NCI-H526 treated with DMSO at 0.1 percent for 48 hours (cell line): Measurements from ENCODE around the gene RPL28.
A peak's percentile ranks its signal among the peaks of the same experiment; 100 is the strongest.

Source experiments
- DNase-seq: peaks from one replicate; lab custom pipeline; 2025; lab: John Stamatoyannopoulos, UW

RPL28 gene

GRCh38 chr19:55373306-55373992 lies 12.3 kb upstream of the RPL28 start:
- DNase-seq, result no peak

GRCh38 chr19:55373993-55374757 lies 11.6 kb upstream of the RPL28 start:
- DNase-seq, result no peak

- DNase-seq, result no peak
Measured at GRCh38 chr19:55376241-55376933, 9.3 kb upstream of the RPL28 start, which contains the start of gene TMEM190. Gene TMEM190, plus strand, starts transcription at chr19:55376826. Its CDS starts 28 bp downstream, at chr19:55376854.

- DNase-seq, result no peak
Measured at GRCh38 chr19:55377356-55378131, 8.2 kb upstream of the RPL28 start.

- no peak for DNase-seq
Measured at GRCh38 chr19:55379174-55379573, 6.6 kb upstream of the RPL28 start.

- DNase-seq, result no peak
Measured at GRCh38 chr19:55382013-55382412, 3.7 kb upstream of the RPL28 start.

- DNase-seq, result no peak
Measured at GRCh38 chr19:55382522-55383054, 3.1 kb upstream of the RPL28 start.

GRCh38 chr19:55383279-55384130 lies 2.2 kb upstream of the RPL28 start:
- peak; percentile 43 for DNase-seq

GRCh38 chr19:55384131-55384919 lies 1.4 kb upstream of the RPL28 start, which contains the start of gene TMEM238:
Gene TMEM238, minus strand, starts transcription at chr19:55384292. Its CDS starts 33 bp downstream, at chr19:55384259.
- no peak for DNase-seq

GRCh38 chr19:55384920-55385723 lies 610 bp upstream of the RPL28 start:
- DNase-seq, result peak; percentile 97

GRCh38 chr19:55386493-55386971 lies 800 bp downstream of the RPL28 start:
- no peak for DNase-seq

- no peak for DNase-seq
Measured at GRCh38 chr19:55387736-55388497, 2.2 kb downstream of the RPL28 start.

- DNase-seq, result no peak
Measured at GRCh38 chr19:55389386-55390317, 3.9 kb downstream of the RPL28 start.

GRCh38 chr19:55390461-55390880 lies 4.7 kb downstream of the RPL28 start:
- DNase-seq, result no peak

- no peak for DNase-seq
Measured at GRCh38 chr19:55391191-55391670, 5.5 kb downstream of the RPL28 start.

- no peak for DNase-seq
Measured at GRCh38 chr19:55391702-55392615, 6.2 kb downstream of the RPL28 start.
